IMR-90 (cell line): ENCODE results near the gene AKR1D1. TPM values are rescaled to one million over a fixed set of nuclear protein-coding genes. Genes with fewer than 3 reads are reported as not detected.

Experiments used
- ATAC-seq: fragments of 200-7000 bp; cut with Tn5 transposase; 2 replicates; pipeline ENCODE4 v1.9.1; 2020; ENCODE audit warnings: low read depth, mild to moderate bottlenecking, moderate library complexity
- BruUV-seq: library from RNA; stranded (reverse); fragments of 400-500 nt; replicated peaks from 2 replicates; lab custom pipeline; 2021; lab: Mats Ljungman, UMichigan
- CTCF ChIA-PET: fragments of 300-600 bp; formaldehyde crosslinking; extraction: SDS; loops from one replicate; lab custom pipeline; 2021; ENCODE audit warnings: antibody characterized with exemption; lab: Yijun Ruan, JAX
- POLR2A ChIA-PET: fragments of 300-600 bp; sonication (Branson Sonifier 250); formaldehyde crosslinking; loops from one replicate; lab custom pipeline; 2022; ENCODE audit warnings: antibody characterized with exemption; ENCODE audit not compliant: unreplicated experiment; lab: Charles Lee
- DNase-seq: peaks from one replicate; pipeline ENCODE4 v3.0.0; 2013
- H2AFZ ChIP-seq: replicated peaks from 2 replicates; pipeline ENCODE3; 2013; ENCODE audit warnings: low read length, mild to moderate bottlenecking; ENCODE audit not compliant: poor library complexity
- H2AK5ac ChIP-seq: 2 replicates; pipeline ENCODE4 v1.6.1; 2013; ENCODE audit warnings: low read depth, low read length, inconsistent platforms
- H2AK9ac ChIP-seq: replicated peaks from 2 replicates; pipeline ENCODE3; 2013; ENCODE audit warnings: mild to moderate bottlenecking, low read depth, low read length, moderate library complexity; ENCODE audit not compliant: poor library complexity
- H2BK120ac ChIP-seq: 2 replicates; pipeline ENCODE4 v1.6.1; 2013; ENCODE audit warnings: low read depth, low read length, inconsistent platforms
- H2BK15ac ChIP-seq: 3 replicates; pipeline ENCODE4 v1.6.1; 2013; ENCODE audit warnings: low read depth, low read length, inconsistent platforms
- H2BK20ac ChIP-seq: 2 replicates; pipeline ENCODE4 v1.6.1; 2013; ENCODE audit warnings: low read depth, mild to moderate bottlenecking, inconsistent platforms, low read length, moderate library complexity
- H2BK5ac ChIP-seq: 2 replicates; pipeline ENCODE4 v1.6.1; 2013; ENCODE audit warnings: mild to moderate bottlenecking, low read depth, low read length, inconsistent platforms; ENCODE audit not compliant: poor library complexity, severe bottlenecking
- H3K14ac ChIP-seq: replicated peaks from 2 replicates; pipeline ENCODE4 v1.6.1; 2013; ENCODE audit warnings: low read depth, low read length, inconsistent platforms
- H3K18ac ChIP-seq: 2 replicates; pipeline ENCODE4 v1.6.1; 2013; ENCODE audit warnings: low read depth, low read length, control low read depth
- H3K23ac ChIP-seq: 2 replicates; pipeline ENCODE4 v1.6.1; 2013; ENCODE audit warnings: low read depth, low read length, inconsistent platforms
- H3K27ac ChIP-seq: 2 replicates; pipeline ENCODE4 v1.5.1; 2013; ENCODE audit warnings: mild to moderate bottlenecking, control low read depth, low read length; ENCODE audit not compliant: insufficient read depth
- H3K27me3 ChIP-seq: 2 replicates; pipeline ENCODE4 v1.6.1; 2013; ENCODE audit warnings: low read length; ENCODE audit not compliant: control insufficient read depth, insufficient read depth
- H3K36me3 ChIP-seq: 2 replicates; pipeline ENCODE4 v1.6.1; 2013; ENCODE audit warnings: low read length, mixed read lengths; ENCODE audit not compliant: control insufficient read depth, insufficient read depth
- H3K4ac ChIP-seq: 2 replicates; pipeline ENCODE4 v1.6.1; 2013; ENCODE audit warnings: low read depth, low read length, inconsistent platforms
- H3K4me1 ChIP-seq: 2 replicates; pipeline ENCODE4 v1.6.1; 2013; ENCODE audit warnings: low read length, mixed read lengths; ENCODE audit not compliant: control insufficient read depth, insufficient read depth
- H3K4me2 ChIP-seq: 2 replicates; pipeline ENCODE4 v1.6.1; 2013; ENCODE audit warnings: low read depth, mild to moderate bottlenecking, control low read depth, low read length, moderate library complexity
- H3K4me3 ChIP-seq: 2 replicates; pipeline ENCODE4 v1.5.1; 2013; ENCODE audit warnings: low read depth, mild to moderate bottlenecking, control low read depth, low read length, moderate library complexity; ENCODE audit not compliant: insufficient read depth
- H3K56ac ChIP-seq: 2 replicates; pipeline ENCODE4 v1.6.1; 2013; ENCODE audit warnings: low read length, inconsistent platforms; ENCODE audit not compliant: insufficient read depth; ENCODE audit errors: extremely low read depth
- H3K79me1 ChIP-seq, 2 experiments: 2 replicates each; pipeline ENCODE4 v1.6.1; 2013; ENCODE audit warnings: low read length in 2 of 2, inconsistent platforms in 1 of 2, low read depth in 1 of 2
- H3K9ac ChIP-seq: 2 replicates; pipeline ENCODE4 v1.6.1; 2013; ENCODE audit warnings: low read depth, low read length, control low read depth
- H3K9me1 ChIP-seq: 2 replicates; pipeline ENCODE4 v1.6.1; 2013; ENCODE audit warnings: low read length, inconsistent platforms; ENCODE audit not compliant: insufficient read depth
- H3K9me3 ChIP-seq: 2 replicates; pipeline ENCODE4 v1.6.1; 2013; ENCODE audit warnings: low read length; ENCODE audit not compliant: control insufficient read depth, insufficient read depth
- H4K20me1 ChIP-seq: 2 replicates; pipeline ENCODE4 v1.6.1; 2013; ENCODE audit warnings: low read length, inconsistent platforms; ENCODE audit not compliant: insufficient read depth
- H4K5ac ChIP-seq: 2 replicates; pipeline ENCODE4 v1.6.1; 2013; ENCODE audit warnings: mild to moderate bottlenecking, low read depth, low read length, control low read depth
- H4K8ac ChIP-seq, 2 experiments: 2 replicates each; pipeline ENCODE4 v1.6.1; 2013; ENCODE audit warnings: low read depth in 2 of 2, low read length in 2 of 2, control low read depth in 1 of 2, inconsistent platforms in 1 of 2
- H4K91ac ChIP-seq: 2 replicates; pipeline ENCODE4 v1.6.1; 2013; ENCODE audit warnings: low read depth, low read length, inconsistent platforms; ENCODE audit not compliant: insufficient read depth
- CEBPB ChIP-seq: IDR thresholded peaks from 2 replicates; pipeline ENCODE4 v1.6.1; 2012; ENCODE audit warnings: low read depth, low read length, improper control_type of control experiment
- CHD1 ChIP-seq: IDR thresholded peaks from 2 replicates; pipeline ENCODE4 v1.6.1; 2012; ENCODE audit warnings: low read depth, low read length, improper control_type of control experiment
- FOS ChIP-seq: fragments of 150-350 bp; IDR thresholded peaks from 2 replicates; pipeline ENCODE4 v1.6.1; 2016; ENCODE audit warnings: low read depth, low read length
- MXI1 ChIP-seq: IDR thresholded peaks from 2 replicates; pipeline ENCODE4 v1.6.1; 2012; ENCODE audit warnings: low read depth, mild to moderate bottlenecking, low read length, moderate library complexity, borderline replicate concordance
- POLR2A ChIP-seq: IDR thresholded peaks from 2 replicates; pipeline ENCODE4 v1.6.1; 2012; ENCODE audit warnings: mild to moderate bottlenecking, low read depth, low read length
- WGBS, 2 experiments: methylation state at CpG; one replicate each; pipeline versions ENCODE4 v1.1.5 to v1.1.7; 2013; ENCODE audit warnings: missing lambda C conversion rate in 2 of 2; ENCODE audit not compliant: insufficient read length in 1 of 2; ENCODE audit errors: extremely low coverage in 2 of 2; 5-methylcytosine and 5-hydroxymethylcytosine counted together
- dilution Hi-C: fragments of 300-500 bp; cut with HindIII; formaldehyde crosslinking; loops from one replicate; pipeline ENCODE4 v1.14.3; 2018; ENCODE audit warnings: low sequenced_read_pairs; ENCODE audit not compliant: unreplicated experiment
- in situ Hi-C: fragments of 300-500 bp; cut with MboI; formaldehyde crosslinking; loops from 3 replicates; pipeline ENCODE4 v1.14.3; 2019; ENCODE audit warnings: low sequenced_read_pairs, inconsistent platforms, mixed read lengths
- intact Hi-C: fragments of 100-400 bp; cut with micrococcal nuclease; formaldehyde crosslinking; loops from 2 replicates; pipeline ENCODE4 v1.10.0; 2022
- polyA plus RNA-seq, 3 experiments: library from polyadenylated mRNA; depleted of rRNA; stranded (reverse); fragments of >200 nt; gene quantifications; 2 replicates each; pipeline ENCODE4 v1.2.3, GENCODE V29; 2012; ENCODE audit warnings: low replicate concordance in 1 of 3
- total RNA-seq: library from RNA; depleted of rRNA; stranded (reverse); fragments of >200 nt; gene quantifications from 2 replicates; pipeline ENCODE4 v1.2.3, GENCODE V29; 2012

The AKR1D1 gene
- total and polyA plus RNA-seq, 2 of the 4 experiments (the other 2 are of a cell fraction), result not detected

DNA sequence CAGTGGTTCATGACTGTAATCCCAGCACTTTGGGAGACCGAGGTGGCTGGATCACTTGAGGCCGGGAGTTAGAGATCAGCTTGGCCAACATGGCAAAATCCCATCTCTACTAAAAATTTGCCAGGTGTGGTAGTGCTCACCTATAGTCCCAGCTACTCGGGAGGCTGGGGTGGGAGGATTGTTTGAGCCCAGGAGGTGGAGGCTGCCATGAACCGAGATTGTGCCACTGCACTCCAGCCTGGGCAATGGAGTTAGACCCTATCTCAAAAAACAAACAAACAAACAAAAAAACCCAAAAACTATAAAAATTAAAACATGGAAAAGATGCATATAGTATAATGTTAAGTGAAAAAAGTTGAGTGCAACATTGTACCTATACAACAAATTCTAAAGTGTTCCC lies 81.4 kb downstream of the AKR1D1 start:
- 80% methylated on average over 1 of the region's 4 CpGs; no CpG with 5 or more reads in 1 of the 2 experiments for WGBS, 2 experiments
- Histone ChIP-seq H3K36me3 (no peaks in the 10 kb centered on the region), H2BK120ac (no peak overlapping the region), H2BK5ac (no peak overlapping the region), H2BK15ac (no peak overlapping the region), H2AK5ac (no peak overlapping the region), H3K27ac (no peak overlapping the region), H4K20me1 (no peaks in the 10 kb centered on the region), H3K23ac (no peak overlapping the region), H3K4me3 (no peak overlapping the region), H3K9me3 (no peaks in the 10 kb centered on the region), H3K4ac (no peak overlapping the region), H4K91ac (no peak overlapping the region), H3K79me1 (no peaks in the 10 kb centered on the region), H3K9me1 (no peaks in the 10 kb centered on the region), H4K5ac (no peak overlapping the region), H3K56ac (no peak overlapping the region), H3K27me3 (no peaks in the 10 kb centered on the region), H2BK20ac (no peak overlapping the region), H4K8ac (no peak overlapping the region), H3K9ac (no peak overlapping the region), H3K4me1 (no peaks in the 10 kb centered on the region), H3K18ac (no peak overlapping the region), H3K4me2 (no peak overlapping the region), H2AK9ac (no peak overlapping the region), H3K14ac (no peak overlapping the region), H2AFZ (no peak overlapping the region)
- ATAC-seq, result no peak
- no TSS peak for BruUV-seq
- no peak for DNase-seq
- no peak for TF ChIP-seq CEBPB
- TF ChIP-seq CHD1, result no peak
- no peak for TF ChIP-seq FOS
- no peak for TF ChIP-seq POLR2A
- TF ChIP-seq MXI1, result no peak
- in situ Hi-C loops (no loop called here), dilution Hi-C loops (no loop called here), intact Hi-C loops (no loop called here)
- CTCF ChIA-PET, result no interaction called here
- POLR2A ChIA-PET, result no interaction called here
